A673 (cell line): Measurements from ENCODE around the gene MLC1. TPM values are rescaled to one million over a fixed set of nuclear protein-coding genes. Genes with fewer than 3 reads are reported as not detected.

Experiments
- BruUV-seq: library from RNA; stranded (reverse); fragments of 400-500 nt; replicated peaks from 2 replicates; lab custom pipeline; 2021; lab: Mats Ljungman, UMichigan
- CTCF ChIA-PET: fragments of 300-600 bp; sonication (Branson Sonifier 250); formaldehyde crosslinking; loops from one replicate; lab custom pipeline; 2022; ENCODE audit warnings: antibody characterized with exemption; lab: Charles Lee
- POLR2A ChIA-PET: fragments of 300-600 bp; sonication (Branson Sonifier 250); formaldehyde crosslinking; loops from one replicate; lab custom pipeline; 2022; ENCODE audit warnings: antibody characterized with exemption; ENCODE audit not compliant: low non-redundant PET; lab: Charles Lee
- DNase-seq: peaks from one replicate; pipeline ENCODE4 v3.0.0-alpha.2; 2015; ENCODE audit warnings: low spot score
- H3K27ac ChIP-seq: fragments of 200-600 bp; sonication (generic); 2 replicates; pipeline ENCODE4 v1.5.1; 2016; ENCODE audit warnings: mixed run types, low read depth, mild to moderate bottlenecking, mixed read lengths, antibody characterized with exemption, low read length; ENCODE audit not compliant: poor library complexity, severe bottlenecking
- H3K27me3 ChIP-seq: fragments of 200-600 bp; sonication (generic); replicated peaks from 2 replicates; pipeline ENCODE4 v1.6.1; 2017; ENCODE audit warnings: mixed run types, low read depth, mild to moderate bottlenecking, mixed read lengths, antibody characterized with exemption, low read length; ENCODE audit not compliant: insufficient read depth, poor library complexity
- H3K36me3 ChIP-seq: fragments of 200-600 bp; sonication (generic); 2 replicates; pipeline ENCODE4 v1.6.1; 2016; ENCODE audit warnings: mixed run types, mild to moderate bottlenecking, mixed read lengths, antibody characterized with exemption, low read length; ENCODE audit not compliant: insufficient read depth, poor library complexity, severe bottlenecking
- H3K4me1 ChIP-seq: fragments of 200-600 bp; sonication (generic); 2 replicates; pipeline ENCODE4 v1.6.1; 2017; ENCODE audit warnings: mixed run types, mild to moderate bottlenecking, mixed read lengths, antibody characterized with exemption, low read length; ENCODE audit not compliant: insufficient read depth, poor library complexity, severe bottlenecking
- H3K4me3 ChIP-seq: fragments of 200-600 bp; sonication (generic); 2 replicates; pipeline ENCODE4 v1.5.1; 2016; ENCODE audit warnings: low read depth, mixed run types, mild to moderate bottlenecking, mixed read lengths, low read length; ENCODE audit not compliant: poor library complexity, severe bottlenecking
- H3K9me3 ChIP-seq: fragments of 200-600 bp; sonication (generic); 2 replicates; pipeline ENCODE4 v1.6.1; 2016; ENCODE audit warnings: mixed run types, low read depth, mild to moderate bottlenecking, mixed read lengths, antibody characterized with exemption, low read length; ENCODE audit not compliant: poor library complexity, severe bottlenecking
- EZH2 ChIP-seq: fragments of 200-600 bp; sonication (generic); IDR thresholded peaks from 2 replicates; pipeline ENCODE4 v1.6.1; 2017; ENCODE audit warnings: borderline replicate concordance, low read depth, mild to moderate bottlenecking, mixed read lengths, antibody characterized with exemption, low read length; ENCODE audit not compliant: poor library complexity, severe bottlenecking
- intact Hi-C: fragments of 100-400 bp; cut with micrococcal nuclease; formaldehyde crosslinking; loops from one replicate; pipeline ENCODE4 v1.10.0; 2022; ENCODE audit not compliant: unreplicated experiment
- total RNA-seq: library from RNA; stranded (reverse); gene quantifications from 2 replicates; pipeline ENCODE4 v1.2.3, GENCODE V29; 2021
- TF ChIP-seq, protein P1 (sequence below): fragments of 300-800, 200-600 bp; sonication (generic); conservative IDR thresholded peaks from 2 replicates; pipeline ENCODE4 v1.5.1; 2017; ENCODE audit warnings: low read depth, mild to moderate bottlenecking, antibody characterized with exemption, low read length, moderate library complexity, mixed read lengths

The MLC1 gene
- total RNA-seq, 1 experiment from 2014 or later, result 0.75 TPM

DNA sequence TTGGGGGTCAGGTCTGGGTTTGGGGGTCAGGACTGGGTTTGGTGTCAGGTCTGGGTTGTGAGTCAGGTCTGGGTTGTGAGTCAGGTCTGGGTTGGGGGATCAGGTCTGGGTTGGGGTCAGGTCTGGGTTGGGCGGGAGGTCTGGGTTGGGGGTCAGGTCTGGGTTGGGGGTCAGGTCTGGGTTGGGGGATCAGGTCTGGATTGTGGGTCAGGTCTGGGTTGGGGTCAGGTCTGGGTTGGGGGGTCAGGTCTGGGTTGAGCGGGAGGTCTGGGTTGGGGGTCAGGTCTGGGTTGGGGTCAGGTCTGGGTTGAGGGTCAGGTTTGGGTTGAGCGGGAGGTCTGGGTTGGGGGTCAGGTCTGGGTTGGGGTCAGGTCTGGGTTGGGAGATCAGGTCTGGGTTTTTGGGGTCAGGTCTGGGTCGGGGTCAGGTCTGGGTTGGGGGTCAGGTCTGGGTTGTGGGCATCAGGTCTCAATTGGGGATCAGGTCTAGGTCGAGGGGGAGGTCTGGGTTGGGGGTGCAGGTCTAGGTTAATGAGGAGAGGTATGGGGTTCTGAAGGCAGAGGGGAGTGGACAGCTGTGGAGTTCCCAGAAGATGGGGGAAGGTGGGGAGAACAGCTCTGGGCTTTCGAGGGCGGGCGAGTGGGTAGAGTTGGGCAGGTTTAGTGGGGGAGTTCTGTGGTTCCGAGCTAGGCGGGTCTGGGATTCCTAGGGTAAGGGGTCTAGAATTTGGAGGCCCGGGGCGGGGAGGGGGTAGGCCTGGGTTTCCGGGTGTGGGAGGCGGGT lies 27.8 kb downstream of the MLC1 start:
- CTCF ChIA-PET, result no interaction called here
- peaks cover 11% of the 10 kb centered on the region for H3K4me1 ChIP-seq
- no TSS peak for BruUV-seq
- intact Hi-C loops, result no loop called here
- TF ChIP-seq, protein P1, sequence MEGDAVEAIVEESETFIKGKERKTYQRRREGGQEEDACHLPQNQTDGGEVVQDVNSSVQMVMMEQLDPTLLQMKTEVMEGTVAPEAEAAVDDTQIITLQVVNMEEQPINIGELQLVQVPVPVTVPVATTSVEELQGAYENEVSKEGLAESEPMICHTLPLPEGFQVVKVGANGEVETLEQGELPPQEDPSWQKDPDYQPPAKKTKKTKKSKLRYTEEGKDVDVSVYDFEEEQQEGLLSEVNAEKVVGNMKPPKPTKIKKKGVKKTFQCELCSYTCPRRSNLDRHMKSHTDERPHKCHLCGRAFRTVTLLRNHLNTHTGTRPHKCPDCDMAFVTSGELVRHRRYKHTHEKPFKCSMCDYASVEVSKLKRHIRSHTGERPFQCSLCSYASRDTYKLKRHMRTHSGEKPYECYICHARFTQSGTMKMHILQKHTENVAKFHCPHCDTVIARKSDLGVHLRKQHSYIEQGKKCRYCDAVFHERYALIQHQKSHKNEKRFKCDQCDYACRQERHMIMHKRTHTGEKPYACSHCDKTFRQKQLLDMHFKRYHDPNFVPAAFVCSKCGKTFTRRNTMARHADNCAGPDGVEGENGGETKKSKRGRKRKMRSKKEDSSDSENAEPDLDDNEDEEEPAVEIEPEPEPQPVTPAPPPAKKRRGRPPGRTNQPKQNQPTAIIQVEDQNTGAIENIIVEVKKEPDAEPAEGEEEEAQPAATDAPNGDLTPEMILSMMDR, result no peak
- TF ChIP-seq EZH2, result no peak
- POLR2A ChIA-PET, result no interaction called here
- no peaks in the 10 kb centered on the region for H3K36me3 ChIP-seq
- H3K27me3 ChIP-seq, result peaks cover 16% of the 10 kb centered on the region
- no peak overlapping the region for H3K4me3 ChIP-seq
- DNase-seq, result no peak
- H3K27ac ChIP-seq, result no peak overlapping the region
- H3K9me3 ChIP-seq, result no peaks in the 10 kb centered on the region

DNA sequence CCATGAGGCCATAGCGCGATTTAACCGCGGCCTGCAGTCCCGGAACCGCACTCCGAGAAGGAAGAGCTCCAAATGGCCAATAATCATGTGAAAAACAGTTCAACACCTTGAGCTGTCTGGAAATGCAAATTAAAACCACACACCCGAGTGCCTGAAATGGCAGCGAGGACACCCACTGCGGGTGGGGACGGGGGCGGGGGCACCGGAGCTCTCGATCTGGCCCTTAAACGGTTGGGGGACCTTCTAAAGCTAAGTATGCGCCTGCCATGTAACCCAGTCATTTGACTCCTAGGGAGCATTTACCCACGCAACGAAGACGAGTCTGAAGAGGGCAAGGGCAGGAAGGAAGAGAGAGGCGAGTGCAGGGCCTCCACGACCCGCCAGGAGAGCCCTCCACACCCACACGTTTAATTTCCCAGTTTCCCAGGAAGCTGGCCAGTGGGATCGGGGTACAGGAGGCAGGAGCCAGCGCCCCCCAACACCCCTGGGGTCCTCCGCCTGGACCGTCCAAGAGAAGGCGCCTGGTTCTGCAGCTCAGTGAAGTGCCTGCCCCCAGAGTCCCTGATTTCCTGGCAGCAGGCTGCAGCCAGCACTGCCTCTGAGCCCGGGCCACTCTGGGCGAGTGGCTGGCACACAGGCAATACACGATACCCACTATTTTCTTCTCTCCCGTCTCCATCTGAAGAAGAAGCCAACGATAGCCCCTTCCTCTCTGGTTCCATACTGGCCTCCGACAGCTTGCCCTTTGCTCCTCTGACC lies 28.8 kb downstream of the MLC1 start:
- ChIA-PET POLR2A (no interaction called here), CTCF (no interaction called here)
- H3K4me1 ChIP-seq, result peaks cover 11% of the 10 kb centered on the region
- no peak for DNase-seq
- peaks cover 16% of the 10 kb centered on the region for H3K27me3 ChIP-seq
- no peaks in the 10 kb centered on the region for H3K36me3 ChIP-seq
- no peak for TF ChIP-seq EZH2
- TF ChIP-seq, protein P1, result no peak
- no peaks in the 10 kb centered on the region for H3K9me3 ChIP-seq
- no TSS peak for BruUV-seq
- no peak overlapping the region for H3K27ac ChIP-seq
- intact Hi-C loops, result no loop called here
- no peak overlapping the region for H3K4me3 ChIP-seq

DNA sequence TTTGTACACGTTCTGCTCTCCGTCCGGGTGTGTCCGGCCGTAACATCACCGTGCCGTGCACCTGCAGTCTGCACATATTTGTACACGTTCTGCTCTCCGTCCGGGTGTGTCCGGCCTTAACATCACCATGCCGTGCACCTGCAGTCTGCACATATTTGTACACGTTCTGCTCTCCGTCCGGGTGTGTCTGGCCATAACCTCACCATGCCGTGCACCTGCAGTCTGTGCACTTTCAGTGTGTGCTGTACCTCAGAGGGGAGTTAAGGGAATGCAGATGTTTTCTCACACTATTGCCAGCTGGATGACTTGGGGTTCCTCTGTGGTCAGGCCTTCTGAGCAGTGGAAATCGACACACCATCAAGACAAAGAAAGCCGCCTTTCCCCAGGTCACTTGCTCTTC lies 31.4 kb downstream of the MLC1 start:
- CTCF ChIA-PET, result no interaction called here
- BruUV-seq, result no TSS peak

More for the DNA sequence above, 31.4 kb downstream of the MLC1 start:
- POLR2A ChIA-PET, result no interaction called here
- peaks cover 6% of the 10 kb centered on the region for H3K4me1 ChIP-seq
- no peak overlapping the region for H3K27ac ChIP-seq
- no peak overlapping the region for H3K4me3 ChIP-seq
- H3K27me3 ChIP-seq, result peaks cover 9% of the 10 kb centered on the region
- H3K36me3 ChIP-seq, result no peaks in the 10 kb centered on the region
- intact Hi-C loops, result no loop called here
- TF ChIP-seq, protein P1, result no peak
- no peak for TF ChIP-seq EZH2
- DNase-seq, result no peak
- H3K9me3 ChIP-seq, result no peaks in the 10 kb centered on the region
